GM12864 (cell line): Measurements from ENCODE around the gene IQCF6.
A peak's percentile ranks its signal among the peaks of the same experiment; 100 is the strongest.

Experiments used
- DNase-seq: peaks from one replicate; pipeline ENCODE4 v3.0.0-alpha.2; 2011; ENCODE audit warnings: low read depth
- H3K4me3 ChIP-seq: 2 replicates; pipeline ENCODE4 v1.5.1; 2011; ENCODE audit warnings: mild to moderate bottlenecking, low read depth, low read length, control low read depth
- CTCF ChIP-seq: IDR thresholded peaks from 2 replicates; pipeline ENCODE4 v1.5.1; 2011; ENCODE audit warnings: low read depth, mild to moderate bottlenecking, moderate library complexity, low read length, control low read depth, inconsistent platforms; ENCODE audit errors: missing control alignments

Gene IQCF6

GRCh38 chr3:51779137-51779536 lies at the start of gene IQCF6:
IQCF6 (minus strand) TSS chr3:51779237; CDS start chr3:51779224, 13 bp downstream.
- no peak for DNase-seq
- H3K4me3 ChIP-seq = no peak within 1 kb of the TSS
- TF ChIP-seq CTCF = no peak

- no peak for DNase-seq
- TF ChIP-seq CTCF = no peak
- no peak overlapping the region for H3K4me3 ChIP-seq
These were observed 49.3 kb upstream of the IQCF6 start for GRCh38 chr3:51828297-51828696.

- DNase-seq = no peak
- H3K4me3 ChIP-seq = no peak overlapping the region
- peak; percentile 68 for TF ChIP-seq CTCF
These were observed 40.8 kb upstream of the IQCF6 start for GRCh38 chr3:51819709-51820406.

GRCh38 chr3:51819151-51819550 lies 40.1 kb upstream of the IQCF6 start:
- TF ChIP-seq CTCF = no peak

GRCh38 chr3:51817375-51817774 lies 38.3 kb upstream of the IQCF6 start:
- H3K4me3 ChIP-seq = no peak overlapping the region
- no peak for DNase-seq
- TF ChIP-seq CTCF = no peak

More at GRCh38 chr3:51819151-51819550, 40.1 kb upstream of the IQCF6 start:
- DNase-seq = no peak
- no peak overlapping the region for H3K4me3 ChIP-seq

- H3K4me3 ChIP-seq = no peak overlapping the region
- TF ChIP-seq CTCF = no peak
- DNase-seq = no peak
These were observed 37.7 kb upstream of the IQCF6 start for GRCh38 chr3:51816723-51817122.

GRCh38 chr3:51815614-51816013 lies 36.6 kb upstream of the IQCF6 start:
- no peak overlapping the region for H3K4me3 ChIP-seq
- no peak for TF ChIP-seq CTCF
- DNase-seq = no peak
